ENCODE data around the gene SOAT2. TPM values are rescaled to one million over a fixed set of nuclear protein-coding genes. Genes with fewer than 3 reads are reported as not detected.

SOAT2 gene
- total and polyA plus RNA-seq, 4 donors = 0.48 to 9.4 (median 1.3) TPM

DNA sequence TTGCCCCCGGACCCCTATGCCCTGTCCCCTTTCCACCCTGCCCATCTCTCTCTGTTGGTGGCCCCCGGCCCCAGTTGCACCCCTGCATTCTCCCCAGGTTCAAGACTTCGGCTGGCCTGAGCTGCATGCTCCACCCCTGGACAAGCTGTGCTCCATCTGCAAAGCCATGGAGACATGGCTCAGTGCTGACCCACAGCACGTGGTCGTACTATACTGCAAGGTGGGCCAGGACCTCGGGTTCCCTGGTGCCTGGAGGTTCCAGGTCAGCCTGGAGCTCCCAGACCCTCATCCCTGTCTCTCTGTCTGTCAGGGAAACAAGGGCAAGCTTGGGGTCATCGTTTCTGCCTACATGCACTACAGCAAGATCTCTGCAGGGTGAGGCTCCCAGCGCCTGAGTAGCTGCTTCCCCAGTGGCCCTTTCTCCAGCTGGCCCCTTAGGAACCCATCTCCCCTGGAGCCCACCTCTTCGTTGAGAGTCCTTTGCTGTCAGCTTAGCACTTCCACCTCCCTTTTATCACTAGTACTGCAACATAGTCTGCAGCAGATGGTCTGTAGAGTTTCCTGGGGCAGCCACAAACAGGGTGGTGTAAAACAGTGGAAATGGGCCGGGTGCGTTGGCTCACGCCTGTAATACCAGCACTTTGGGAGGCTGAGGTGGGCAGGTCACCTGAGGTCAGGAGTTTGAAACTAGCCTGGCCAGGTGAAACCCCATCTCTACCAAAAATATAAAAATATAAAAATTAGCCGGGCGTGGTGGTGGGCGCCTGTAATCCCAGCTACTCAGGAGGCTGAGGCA is 47.6 kb upstream of the SOAT2 start:
- peaks cover 3 to 29% (median 23%) of the 10 kb centered on the region in 4 donors for H3K36me3 ChIP-seq (ENCODE audit: control insufficient read depth in 4 of 4, insufficient read depth in 3 of 4, low read depth in 1 of 4, low read length in 3 of 4)
- peak overlapping the region; percentile 6 to 17 for H3K27ac ChIP-seq (ENCODE audit: low read depth in 1 of 2, low read length in 2 of 2)
- H3K4me3 ChIP-seq (ENCODE audit: low read depth in 1 of 3, low read length in 3 of 3) = no peak overlapping the region
- H3K27me3 ChIP-seq (ENCODE audit: control insufficient read depth in 4 of 4, insufficient read depth in 4 of 4, low read length in 3 of 4) = no peaks in the 10 kb centered on the region
- TF ChIP-seq JUND (IDR thresholded peaks at IDR 0.05) (no peak), SP1 (IDR thresholded peaks at IDR 0.05) (no peak), EGR1 (IDR thresholded peaks at IDR 0.05; ENCODE audit: low read depth in 2 of 2) (no peak), RXRA (IDR thresholded peaks at IDR 0.05) (no peak), FOXA2 (IDR thresholded peaks at IDR 0.05) (no peak), FOXA1 (IDR thresholded peaks at IDR 0.05) (no peak), YY1 (IDR thresholded peaks at IDR 0.05) (no peak), GABPA (IDR thresholded peaks at IDR 0.05 in 1 of 2, conservative IDR thresholded peaks at IDR 0.05 in 1 of 2) (no peak), HNF4A (conservative IDR thresholded peaks at IDR 0.05) (no peak), NR2F2 (IDR thresholded peaks at IDR 0.05) (no peak), RAD21 (IDR thresholded peaks at IDR 0.05) (no peak)
- TF ChIP-seq, protein P1, sequence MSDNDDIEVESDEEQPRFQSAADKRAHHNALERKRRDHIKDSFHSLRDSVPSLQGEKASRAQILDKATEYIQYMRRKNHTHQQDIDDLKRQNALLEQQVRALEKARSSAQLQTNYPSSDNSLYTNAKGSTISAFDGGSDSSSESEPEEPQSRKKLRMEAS (IDR thresholded peaks at IDR 0.05) = no peak
- TF ChIP-seq, protein P2, sequence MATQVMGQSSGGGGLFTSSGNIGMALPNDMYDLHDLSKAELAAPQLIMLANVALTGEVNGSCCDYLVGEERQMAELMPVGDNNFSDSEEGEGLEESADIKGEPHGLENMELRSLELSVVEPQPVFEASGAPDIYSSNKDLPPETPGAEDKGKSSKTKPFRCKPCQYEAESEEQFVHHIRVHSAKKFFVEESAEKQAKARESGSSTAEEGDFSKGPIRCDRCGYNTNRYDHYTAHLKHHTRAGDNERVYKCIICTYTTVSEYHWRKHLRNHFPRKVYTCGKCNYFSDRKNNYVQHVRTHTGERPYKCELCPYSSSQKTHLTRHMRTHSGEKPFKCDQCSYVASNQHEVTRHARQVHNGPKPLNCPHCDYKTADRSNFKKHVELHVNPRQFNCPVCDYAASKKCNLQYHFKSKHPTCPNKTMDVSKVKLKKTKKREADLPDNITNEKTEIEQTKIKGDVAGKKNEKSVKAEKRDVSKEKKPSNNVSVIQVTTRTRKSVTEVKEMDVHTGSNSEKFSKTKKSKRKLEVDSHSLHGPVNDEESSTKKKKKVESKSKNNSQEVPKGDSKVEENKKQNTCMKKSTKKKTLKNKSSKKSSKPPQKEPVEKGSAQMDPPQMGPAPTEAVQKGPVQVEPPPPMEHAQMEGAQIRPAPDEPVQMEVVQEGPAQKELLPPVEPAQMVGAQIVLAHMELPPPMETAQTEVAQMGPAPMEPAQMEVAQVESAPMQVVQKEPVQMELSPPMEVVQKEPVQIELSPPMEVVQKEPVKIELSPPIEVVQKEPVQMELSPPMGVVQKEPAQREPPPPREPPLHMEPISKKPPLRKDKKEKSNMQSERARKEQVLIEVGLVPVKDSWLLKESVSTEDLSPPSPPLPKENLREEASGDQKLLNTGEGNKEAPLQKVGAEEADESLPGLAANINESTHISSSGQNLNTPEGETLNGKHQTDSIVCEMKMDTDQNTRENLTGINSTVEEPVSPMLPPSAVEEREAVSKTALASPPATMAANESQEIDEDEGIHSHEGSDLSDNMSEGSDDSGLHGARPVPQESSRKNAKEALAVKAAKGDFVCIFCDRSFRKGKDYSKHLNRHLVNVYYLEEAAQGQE (IDR thresholded peaks at IDR 0.05) = no peak
- TF ChIP-seq, protein P3, sequence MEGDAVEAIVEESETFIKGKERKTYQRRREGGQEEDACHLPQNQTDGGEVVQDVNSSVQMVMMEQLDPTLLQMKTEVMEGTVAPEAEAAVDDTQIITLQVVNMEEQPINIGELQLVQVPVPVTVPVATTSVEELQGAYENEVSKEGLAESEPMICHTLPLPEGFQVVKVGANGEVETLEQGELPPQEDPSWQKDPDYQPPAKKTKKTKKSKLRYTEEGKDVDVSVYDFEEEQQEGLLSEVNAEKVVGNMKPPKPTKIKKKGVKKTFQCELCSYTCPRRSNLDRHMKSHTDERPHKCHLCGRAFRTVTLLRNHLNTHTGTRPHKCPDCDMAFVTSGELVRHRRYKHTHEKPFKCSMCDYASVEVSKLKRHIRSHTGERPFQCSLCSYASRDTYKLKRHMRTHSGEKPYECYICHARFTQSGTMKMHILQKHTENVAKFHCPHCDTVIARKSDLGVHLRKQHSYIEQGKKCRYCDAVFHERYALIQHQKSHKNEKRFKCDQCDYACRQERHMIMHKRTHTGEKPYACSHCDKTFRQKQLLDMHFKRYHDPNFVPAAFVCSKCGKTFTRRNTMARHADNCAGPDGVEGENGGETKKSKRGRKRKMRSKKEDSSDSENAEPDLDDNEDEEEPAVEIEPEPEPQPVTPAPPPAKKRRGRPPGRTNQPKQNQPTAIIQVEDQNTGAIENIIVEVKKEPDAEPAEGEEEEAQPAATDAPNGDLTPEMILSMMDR (IDR thresholded peaks at IDR 0.05; ENCODE audit: low read depth, low read length, missing input control) = no peak
- TF ChIP-seq, protein P4, sequence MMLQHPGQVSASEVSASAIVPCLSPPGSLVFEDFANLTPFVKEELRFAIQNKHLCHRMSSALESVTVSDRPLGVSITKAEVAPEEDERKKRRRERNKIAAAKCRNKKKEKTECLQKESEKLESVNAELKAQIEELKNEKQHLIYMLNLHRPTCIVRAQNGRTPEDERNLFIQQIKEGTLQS (IDR thresholded peaks at IDR 0.05) = no peak
- peaks cover 17 to 67% (median 39%) of the 10 kb centered on the region in 4 donors for H3K4me1 ChIP-seq (ENCODE audit: control insufficient read depth in 4 of 4, insufficient read depth in 4 of 4, low read length in 3 of 4)
- DNase-seq (ENCODE audit: low spot score) = no peak
- H3K9ac ChIP-seq (ENCODE audit: low read depth in 1 of 2, low read length in 2 of 2) = no peak overlapping the region
- H3K9me3 ChIP-seq (ENCODE audit: control insufficient read depth in 4 of 4, low read length in 3 of 4) = no peaks in the 10 kb centered on the region
- 85% methylated on average over 15 of the region's 15 CpGs for WGBS

DNA sequence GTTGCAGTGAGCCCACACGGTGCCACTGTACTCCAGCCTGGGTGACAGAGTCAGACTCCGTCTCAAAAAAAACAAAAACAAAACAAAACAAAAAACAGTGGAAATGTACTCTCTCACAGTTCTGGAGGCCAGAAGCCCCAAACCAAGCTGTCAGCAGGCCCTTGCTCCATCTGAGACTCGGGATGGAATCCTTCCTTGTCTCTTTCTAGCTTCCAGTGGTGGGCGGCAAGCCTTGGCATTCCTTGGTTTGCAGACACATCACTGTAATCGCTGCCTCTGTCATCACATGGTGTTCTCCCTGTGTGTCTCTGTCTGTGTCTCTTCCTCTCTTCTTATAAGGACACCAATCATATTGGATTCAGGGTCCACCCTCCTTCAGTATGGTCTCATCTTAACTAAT is 47.0 kb upstream of the SOAT2 start:
- no peak overlapping the region for H3K4me3 ChIP-seq (ENCODE audit: low read depth in 1 of 3, low read length in 3 of 3)
- TF ChIP-seq, protein P2 (IDR thresholded peaks at IDR 0.05) = no peak
- TF ChIP-seq, protein P3 (IDR thresholded peaks at IDR 0.05; ENCODE audit: low read depth, low read length, missing input control) = no peak
- TF ChIP-seq, protein P5, sequence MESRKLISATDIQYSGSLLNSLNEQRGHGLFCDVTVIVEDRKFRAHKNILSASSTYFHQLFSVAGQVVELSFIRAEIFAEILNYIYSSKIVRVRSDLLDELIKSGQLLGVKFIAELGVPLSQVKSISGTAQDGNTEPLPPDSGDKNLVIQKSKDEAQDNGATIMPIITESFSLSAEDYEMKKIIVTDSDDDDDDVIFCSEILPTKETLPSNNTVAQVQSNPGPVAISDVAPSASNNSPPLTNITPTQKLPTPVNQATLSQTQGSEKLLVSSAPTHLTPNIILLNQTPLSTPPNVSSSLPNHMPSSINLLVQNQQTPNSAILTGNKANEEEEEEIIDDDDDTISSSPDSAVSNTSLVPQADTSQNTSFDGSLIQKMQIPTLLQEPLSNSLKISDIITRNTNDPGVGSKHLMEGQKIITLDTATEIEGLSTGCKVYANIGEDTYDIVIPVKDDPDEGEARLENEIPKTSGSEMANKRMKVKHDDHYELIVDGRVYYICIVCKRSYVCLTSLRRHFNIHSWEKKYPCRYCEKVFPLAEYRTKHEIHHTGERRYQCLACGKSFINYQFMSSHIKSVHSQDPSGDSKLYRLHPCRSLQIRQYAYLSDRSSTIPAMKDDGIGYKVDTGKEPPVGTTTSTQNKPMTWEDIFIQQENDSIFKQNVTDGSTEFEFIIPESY (IDR thresholded peaks at IDR 0.05) = no peak
- no peak for TF ChIP-seq JUND (IDR thresholded peaks at IDR 0.05)
- no peak for TF ChIP-seq TAF1 (conservative IDR thresholded peaks at IDR 0.05)
- no peak for TF ChIP-seq NR2F2 (IDR thresholded peaks at IDR 0.05)
- no peak for TF ChIP-seq GABPA (IDR thresholded peaks at IDR 0.05 in 1 of 2, conservative IDR thresholded peaks at IDR 0.05 in 1 of 2)
- no peak for TF ChIP-seq RXRA (IDR thresholded peaks at IDR 0.05)

More for the DNA sequence above, 47.0 kb upstream of the SOAT2 start:
- no peak for DNase-seq (ENCODE audit: low spot score)
- peaks cover 22 to 67% (median 41%) of the 10 kb centered on the region in 4 donors for H3K4me1 ChIP-seq (ENCODE audit: control insufficient read depth in 4 of 4, insufficient read depth in 4 of 4, low read length in 3 of 4)
- peaks cover 3 to 29% (median 23%) of the 10 kb centered on the region in 4 donors for H3K36me3 ChIP-seq (ENCODE audit: control insufficient read depth in 4 of 4, insufficient read depth in 3 of 4, low read depth in 1 of 4, low read length in 3 of 4)
- WGBS = 89% methylated on average over 5 of the region's 5 CpGs
- no peaks in the 10 kb centered on the region for H3K27me3 ChIP-seq (ENCODE audit: control insufficient read depth in 4 of 4, insufficient read depth in 4 of 4, low read length in 3 of 4)
- H3K9me3 ChIP-seq (ENCODE audit: control insufficient read depth in 4 of 4, low read length in 3 of 4) = no peaks in the 10 kb centered on the region
- H3K9ac ChIP-seq (ENCODE audit: low read depth in 1 of 2, low read length in 2 of 2) = no peak overlapping the region
- no peak overlapping the region for H3K27ac ChIP-seq (ENCODE audit: low read depth in 1 of 2, low read length in 2 of 2)
